HG03039 (cell line): ENCODE measurements around the gene HINFP.
"Not testable (repeated sequence)": the region's sequence is repeated elsewhere in the genome, so short reads cannot be mapped to it uniquely, and the experiment has no call there.

Experiments used
- ATAC-seq: cut with Tn5 transposase; IDR thresholded peaks from one replicate; pipeline ENCODE4 v1.9.1; 2021; ENCODE audit warnings: mild to moderate bottlenecking, moderate library complexity; ENCODE audit not compliant: unreplicated experiment

The HINFP gene

DNA sequence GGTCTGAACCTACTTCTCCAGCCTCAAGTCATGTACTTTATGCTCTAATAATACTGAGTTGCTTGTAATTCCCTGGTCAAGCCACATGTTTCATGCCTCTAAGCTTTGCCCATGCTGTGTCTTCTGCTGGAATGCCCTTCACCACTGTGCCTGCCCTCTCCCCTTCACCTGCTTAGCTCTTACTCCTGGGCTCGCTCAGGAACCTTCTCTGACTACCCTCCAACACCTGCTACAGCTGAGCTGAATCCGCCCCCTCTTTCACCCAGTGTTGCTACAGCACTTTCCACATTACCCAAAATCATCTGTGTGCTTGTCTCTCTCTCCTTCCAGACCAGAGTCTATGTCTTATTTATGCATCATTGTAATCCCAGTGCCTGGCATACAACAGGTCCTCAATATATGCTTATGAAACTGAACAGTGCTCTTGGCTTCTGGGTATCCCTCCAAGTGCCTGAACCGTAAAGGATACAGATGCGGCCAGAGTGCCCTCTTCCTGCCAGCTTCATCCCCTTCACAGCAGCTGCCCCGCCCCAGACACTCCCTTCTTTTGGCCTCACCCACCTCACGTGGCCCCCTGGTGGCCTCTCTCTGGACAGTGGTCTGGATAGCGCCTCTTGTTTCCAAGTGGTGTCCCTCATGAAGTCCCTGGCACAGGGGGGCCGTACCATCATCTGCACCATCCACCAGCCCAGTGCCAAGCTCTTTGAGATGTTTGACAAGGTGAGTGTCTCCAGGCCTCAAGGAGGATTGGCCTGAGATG is 34.5 kb downstream of the HINFP start:
- no peak for ATAC-seq

DNA sequence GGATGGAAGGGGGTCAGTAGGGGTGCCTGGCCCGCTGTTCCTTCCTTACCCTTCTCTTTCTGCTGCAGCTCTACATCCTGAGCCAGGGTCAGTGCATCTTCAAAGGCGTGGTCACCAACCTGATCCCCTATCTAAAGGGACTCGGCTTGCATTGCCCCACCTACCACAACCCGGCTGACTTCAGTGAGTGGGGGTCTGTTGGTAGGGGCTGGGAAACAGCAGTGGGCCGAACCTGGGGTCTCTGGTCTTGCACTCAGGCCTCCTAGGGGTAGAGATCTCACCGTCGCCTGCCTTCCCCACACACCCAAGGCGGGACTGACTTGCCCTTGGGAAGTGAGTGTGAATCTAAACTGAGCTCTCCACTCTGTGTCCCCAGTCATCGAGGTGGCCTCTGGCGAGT is 35.1 kb downstream of the HINFP start:
- ATAC-seq, result no peak

- ATAC-seq, result no peak
Observed at GRCh38 chr11:119157063-119157462, 35.7 kb downstream of the HINFP start.

- ATAC-seq, result no peak
Observed at GRCh38 chr11:119158467-119158866, 37.1 kb downstream of the HINFP start.

DNA sequence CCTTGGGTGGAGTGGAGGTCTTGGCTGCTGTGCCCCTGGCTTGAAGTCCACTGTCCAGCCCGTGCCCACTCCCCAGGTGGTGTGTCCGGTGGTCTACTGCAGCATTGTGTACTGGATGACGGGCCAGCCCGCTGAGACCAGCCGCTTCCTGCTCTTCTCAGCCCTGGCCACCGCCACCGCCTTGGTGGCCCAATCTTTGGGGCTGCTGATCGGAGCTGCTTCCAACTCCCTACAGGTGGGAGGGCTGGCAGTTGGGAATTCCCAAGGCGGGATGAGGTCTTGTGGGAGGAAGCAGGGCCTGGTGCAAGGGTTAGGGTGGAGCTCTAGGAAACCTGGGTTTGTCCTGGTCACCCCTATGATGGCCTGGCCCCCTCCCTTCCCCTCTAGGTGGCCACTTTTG is 38.8 kb downstream of the HINFP start:
- ATAC-seq, result no peak

- ATAC-seq, result no peak
Observed at GRCh38 chr11:119161871-119162270, 40.5 kb downstream of the HINFP start.

DNA sequence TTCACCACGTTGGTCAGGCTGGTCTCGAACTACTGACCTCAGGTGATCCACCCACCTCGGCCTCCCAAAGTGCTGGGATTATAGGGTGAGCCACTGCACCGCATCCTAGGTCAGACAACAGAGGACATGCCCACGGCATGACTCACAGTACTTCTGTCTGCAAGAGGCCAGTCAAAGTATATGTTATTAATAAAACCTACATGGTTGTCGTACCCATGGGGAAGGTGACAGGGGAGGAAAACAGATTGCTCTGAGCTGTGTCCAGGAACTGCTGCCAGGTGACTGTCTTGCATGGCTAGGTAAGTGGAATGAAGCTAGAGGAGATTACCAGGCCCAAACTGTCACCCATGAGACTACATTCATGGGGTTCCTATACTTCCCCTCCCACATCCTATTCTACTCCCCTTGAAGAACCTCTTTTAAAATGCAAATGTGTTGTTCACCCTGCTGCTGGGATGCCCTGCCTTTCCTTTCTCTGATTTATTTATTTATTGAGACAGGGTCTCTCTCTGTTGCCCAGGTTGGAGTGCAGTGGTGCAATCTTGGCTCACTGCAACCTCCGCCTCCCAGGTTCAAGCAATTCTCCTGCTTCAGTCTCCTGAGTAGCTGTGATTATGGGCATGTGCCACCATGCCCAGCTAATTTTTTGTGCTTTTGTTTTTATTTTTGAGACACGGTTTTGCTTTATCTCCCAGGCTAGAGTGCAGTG is 45.1 kb downstream of the HINFP start:
- no peak for ATAC-seq

GRCh38 chr11:119167077-119167458 is 45.7 kb downstream of the HINFP start:
- not testable (repeated sequence) for ATAC-seq

DNA sequence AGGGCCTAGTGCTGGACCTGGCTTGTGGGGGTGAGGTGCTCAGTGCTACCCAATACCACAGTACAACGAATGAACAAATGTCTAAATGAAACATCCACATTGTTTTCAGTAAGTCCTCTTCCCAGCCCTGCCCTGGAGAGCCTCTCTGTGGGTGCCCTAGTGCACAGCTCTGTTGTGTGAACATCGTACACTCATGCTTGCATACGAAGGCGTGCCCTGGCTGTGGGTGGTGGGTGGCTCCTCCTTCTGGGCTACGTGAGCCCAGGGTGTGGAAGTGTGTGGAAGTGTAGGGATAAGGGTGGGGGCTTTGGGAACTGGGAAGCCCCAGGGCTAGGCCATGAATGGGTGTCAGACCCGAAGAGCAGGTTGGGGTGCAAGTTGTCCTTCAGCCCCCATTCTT is 46.6 kb downstream of the HINFP start:
- no peak for ATAC-seq

DNA sequence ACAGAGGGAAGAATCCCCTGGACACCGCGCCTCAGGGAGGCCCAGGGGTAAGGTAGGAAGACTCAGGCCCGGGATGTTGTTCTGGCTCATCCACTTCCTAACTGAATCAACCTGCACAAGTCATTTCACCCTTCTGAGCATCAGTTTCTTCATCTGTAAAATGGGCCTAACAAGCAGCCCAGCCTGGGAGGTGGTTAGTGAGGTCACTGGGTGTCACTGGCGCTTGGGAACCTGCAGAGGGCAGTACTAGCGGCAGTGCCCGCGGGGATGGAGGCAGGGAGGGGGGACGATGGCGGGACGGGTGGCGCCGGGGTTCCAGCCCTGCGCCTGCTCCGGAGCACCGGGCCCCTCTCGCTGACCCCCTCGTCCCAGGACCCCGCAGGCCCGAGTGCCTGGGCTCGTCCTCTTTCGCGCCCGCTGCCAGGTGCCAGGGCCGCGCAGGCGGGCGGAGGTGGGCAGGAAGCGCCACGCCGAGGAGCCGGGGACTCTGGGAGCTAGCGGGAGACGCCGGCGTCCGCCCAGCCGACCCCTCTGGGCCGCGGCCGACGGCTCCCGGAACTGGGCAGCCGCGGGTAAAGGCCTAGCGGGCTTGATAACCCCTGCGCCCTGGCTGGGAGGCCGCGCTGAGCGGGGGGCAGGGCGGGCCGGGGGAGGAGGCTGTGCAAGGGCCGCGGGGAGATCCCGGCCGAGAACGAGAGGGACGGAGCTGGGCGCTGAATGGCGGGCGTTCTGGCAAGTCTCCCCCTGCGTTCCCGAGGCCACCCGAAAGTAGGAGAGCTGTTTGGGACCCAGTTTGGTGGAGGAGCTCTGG is 47.3 kb downstream of the HINFP start, which contains the start of gene NLRX1:
NLRX1 (plus strand) TSS at position 255 of the 811 bp plus-strand sequence. CDS start 2,679 bp downstream, outside the sequence.
- ATAC-seq, result peak; percentile 81

GRCh38 chr11:119169282-119169719 is 47.9 kb downstream of the HINFP start:
- ATAC-seq, result no peak

DNA sequence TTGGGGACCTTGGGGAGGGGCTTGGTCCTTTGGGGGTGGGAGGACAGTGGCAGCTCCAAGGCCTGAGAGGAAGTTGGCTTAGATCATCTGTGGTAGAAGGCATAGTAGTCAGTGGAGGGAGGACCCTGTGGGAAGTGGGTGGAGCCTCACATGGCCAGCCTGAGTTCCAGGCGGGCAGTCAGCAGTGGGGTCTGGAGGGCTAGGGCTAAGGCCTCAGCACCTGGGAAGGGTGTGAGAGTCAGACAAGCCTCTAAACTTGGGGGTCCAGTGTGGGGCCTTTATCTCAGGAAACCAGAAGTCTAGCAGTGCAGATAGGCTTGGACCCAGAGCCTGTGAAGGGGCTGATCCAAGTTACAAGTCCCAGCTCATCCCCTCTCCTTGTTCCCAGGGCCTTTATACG is 51.1 kb downstream of the HINFP start:
- ATAC-seq, result no peak

DNA sequence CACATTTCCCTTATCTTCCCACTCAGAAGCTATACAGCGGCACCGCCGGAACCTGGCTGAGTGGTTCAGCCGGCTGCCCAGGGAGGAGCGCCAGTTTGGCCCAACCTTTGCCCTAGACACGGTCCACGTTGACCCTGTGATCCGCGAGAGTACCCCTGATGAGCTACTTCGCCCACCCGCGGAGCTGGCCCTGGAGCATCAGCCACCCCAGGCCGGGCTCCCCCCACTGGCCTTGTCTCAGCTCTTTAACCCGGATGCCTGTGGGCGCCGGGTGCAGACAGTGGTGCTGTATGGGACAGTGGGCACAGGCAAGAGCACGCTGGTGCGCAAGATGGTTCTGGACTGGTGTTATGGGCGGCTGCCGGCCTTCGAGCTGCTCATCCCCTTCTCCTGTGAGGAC is 52.1 kb downstream of the HINFP start:
- no peak for ATAC-seq

DNA sequence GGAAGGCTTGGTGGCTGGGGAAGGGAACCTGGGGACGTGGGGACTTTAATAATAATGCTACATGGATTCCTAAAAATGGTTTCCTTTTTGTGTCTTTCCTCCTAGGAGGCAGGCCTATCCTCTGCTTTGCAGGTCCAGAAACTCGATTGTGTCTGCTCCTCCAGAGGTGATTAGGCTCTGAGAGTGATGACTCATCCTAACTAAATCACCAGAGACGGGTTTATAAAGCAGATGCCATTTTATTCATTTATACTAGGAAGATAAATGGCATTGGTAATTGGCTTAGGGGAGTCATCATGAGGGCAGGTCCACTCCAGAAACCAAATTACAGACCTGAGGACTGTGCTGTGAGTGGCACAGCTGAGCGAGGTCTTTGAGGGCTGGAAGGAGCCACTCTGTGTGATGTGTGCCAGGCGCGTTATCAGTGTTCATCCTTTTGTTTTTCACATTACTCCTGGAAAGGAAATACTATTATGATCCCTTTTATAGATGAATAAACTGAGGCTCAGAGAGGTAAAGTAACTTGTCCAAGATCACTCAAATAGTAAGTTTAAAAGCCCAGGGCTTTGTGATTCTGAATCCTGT is 54.2 kb downstream of the HINFP start:
- ATAC-seq, result no peak

DNA sequence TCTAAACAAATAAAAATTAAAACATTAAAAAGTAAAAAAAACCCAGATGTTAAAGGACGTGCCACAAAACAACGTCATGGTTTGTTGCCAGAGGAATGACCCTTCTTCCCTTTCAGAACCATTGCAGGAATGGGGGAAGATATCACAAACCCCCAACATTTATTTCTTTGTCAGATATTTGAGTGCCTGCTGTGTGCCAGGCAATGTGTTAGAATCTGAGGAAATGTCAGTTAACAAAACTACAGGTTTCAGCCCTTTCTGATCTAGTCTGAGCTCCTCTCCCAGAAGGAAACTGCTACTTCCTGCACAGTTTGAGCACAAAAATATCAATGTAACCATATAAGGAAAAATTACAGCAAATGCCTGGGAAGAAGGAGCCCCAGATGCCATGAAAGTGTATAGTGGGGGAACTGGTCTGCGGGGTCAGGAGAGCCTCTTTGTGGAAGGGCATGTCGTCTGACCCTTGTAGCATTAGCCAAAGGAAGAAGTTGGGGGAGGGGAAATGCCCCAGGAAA is 56.8 kb downstream of the HINFP start:
- ATAC-seq, result no peak

GRCh38 chr11:119179342-119179741 is 58.0 kb downstream of the HINFP start:
- no peak for ATAC-seq

GRCh38 chr11:119179983-119180382 is 58.6 kb downstream of the HINFP start:
- no peak for ATAC-seq

DNA sequence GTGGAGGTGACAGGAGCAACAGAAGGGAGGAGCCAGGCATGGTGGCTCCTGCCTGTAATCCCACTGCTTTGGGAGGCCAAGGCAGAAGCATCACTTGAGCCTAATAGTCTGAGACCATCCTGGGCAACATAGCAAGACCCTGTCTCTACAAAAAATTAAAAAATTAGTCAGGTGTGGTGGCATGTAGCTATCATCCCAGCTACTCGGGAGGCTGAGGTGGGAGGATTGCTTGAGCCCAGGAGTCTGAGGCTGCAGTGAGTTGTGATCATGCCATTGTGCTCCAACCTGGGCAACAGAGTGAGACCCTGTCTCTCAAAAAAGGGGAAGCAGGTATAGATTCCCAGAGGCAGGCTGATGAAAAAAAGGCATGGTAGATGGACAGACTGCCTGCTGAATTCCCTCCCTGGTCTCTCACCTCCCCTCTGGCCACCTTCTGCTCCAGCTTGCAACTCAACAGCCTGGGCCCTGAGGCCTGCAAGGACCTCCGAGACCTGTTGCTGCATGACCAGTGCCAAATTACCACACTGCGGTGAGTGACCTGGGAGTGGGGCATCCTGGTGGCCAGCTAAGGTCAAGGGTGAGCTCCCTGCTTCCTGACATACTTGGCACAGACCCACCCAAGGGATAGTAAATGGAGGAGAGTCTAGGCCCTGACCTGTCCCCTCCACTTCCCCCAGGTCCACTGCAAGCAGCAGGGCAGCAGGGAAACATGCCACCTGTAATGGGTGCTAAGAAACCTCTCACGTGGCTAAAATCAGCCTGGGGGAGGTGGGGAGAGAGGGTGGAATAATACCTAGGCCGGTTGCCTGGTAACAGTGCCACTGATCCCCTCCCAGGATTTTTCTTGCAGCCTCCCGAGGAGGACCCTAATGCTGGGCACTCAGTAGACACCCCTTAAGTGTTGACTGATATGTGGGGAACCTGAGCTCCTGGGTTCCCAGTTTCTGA is 59.6 kb downstream of the HINFP start:
- no peak for ATAC-seq

- no peak for ATAC-seq
Observed at GRCh38 chr11:119181677-119182412, 60.5 kb downstream of the HINFP start.
